ENCODE data around the gene CATSPER3.

The CATSPER3 gene

GRCh38 chr5:135046661-135047346, 79.1 kb downstream of the CATSPER3 start:
- no peak for DNase-seq

GRCh38 chr5:135047347-135047695, 79.6 kb downstream of the CATSPER3 start:
- DNase-seq, result no peak

GRCh38 chr5:135048286-135048685, 80.6 kb downstream of the CATSPER3 start:
- DNase-seq, result no peak

- DNase-seq, result no peak
Observed at GRCh38 chr5:135048930-135049329, 81.2 kb downstream of the CATSPER3 start.

- no peak for DNase-seq
Observed at GRCh38 chr5:135050244-135050767, 82.6 kb downstream of the CATSPER3 start.

GRCh38 chr5:135051399-135051798, 83.7 kb downstream of the CATSPER3 start:
- no peak for DNase-seq

GRCh38 chr5:135051872-135052271, 84.2 kb downstream of the CATSPER3 start:
- no peak for DNase-seq

GRCh38 chr5:135052511-135053145, 84.9 kb downstream of the CATSPER3 start:
- DNase-seq, result no peak

- no peak for DNase-seq
Observed at GRCh38 chr5:135053278-135053677, 85.6 kb downstream of the CATSPER3 start.

- DNase-seq, result no peak
Observed at GRCh38 chr5:135053989-135054388, 86.3 kb downstream of the CATSPER3 start.

GRCh38 chr5:135054546-135054945, 86.8 kb downstream of the CATSPER3 start:
- DNase-seq, result no peak

GRCh38 chr5:135055396-135055795, 87.7 kb downstream of the CATSPER3 start:
- DNase-seq, result no peak

- DNase-seq, result no peak
Observed at GRCh38 chr5:135056316-135057030, 88.8 kb downstream of the CATSPER3 start.

- no peak for DNase-seq
Observed at GRCh38 chr5:135057233-135057632, 89.5 kb downstream of the CATSPER3 start.

GRCh38 chr5:135058331-135058732, 90.6 kb downstream of the CATSPER3 start:
- no peak for DNase-seq

- DNase-seq, result no peak
Observed at GRCh38 chr5:135059000-135059923, 91.6 kb downstream of the CATSPER3 start.

GRCh38 chr5:135060021-135060420, 92.3 kb downstream of the CATSPER3 start:
- no peak for DNase-seq

GRCh38 chr5:135061001-135061400, 93.3 kb downstream of the CATSPER3 start:
- no peak for DNase-seq
